Fibroblast of upper back skin (primary cell): ENCODE data around the gene GFOD2.
A peak's percentile ranks its signal among the peaks of the same experiment; 100 is the strongest.

Experiments
- DNase-seq: peaks from one replicate; pipeline ENCODE4 v3.0.0-alpha.2; 2013

The GFOD2 gene

GRCh38 chr16:67668495-67669157, 50.5 kb downstream of the GFOD2 start:
- no peak for DNase-seq

- DNase-seq = peak; percentile 92
These were observed 51.2 kb downstream of the GFOD2 start for GRCh38 chr16:67667817-67668494.

DNA sequence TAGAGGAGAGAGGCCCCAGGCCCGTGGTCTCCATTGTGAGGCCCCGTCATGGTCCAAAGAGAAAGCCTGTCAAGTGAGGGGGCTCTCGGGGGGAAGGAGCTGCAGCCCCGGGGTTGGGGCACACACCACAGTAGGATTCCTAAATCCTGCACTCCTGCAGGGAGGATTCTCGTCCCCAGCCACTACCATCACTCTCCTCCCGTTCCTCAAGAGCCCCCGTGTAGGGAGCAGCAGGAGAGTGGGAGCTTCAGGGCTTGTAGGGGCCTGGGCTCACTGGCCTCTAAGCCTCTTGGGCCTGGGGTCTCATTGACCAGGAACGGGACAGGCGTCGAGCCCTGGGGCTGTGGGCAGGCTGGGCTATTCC, 51.7 kb downstream of the GFOD2 start:
- DNase-seq = no peak

- peak; percentile 72 for DNase-seq
These were observed 52.3 kb downstream of the GFOD2 start, which contains the start of the genes C16orf86 and ENKD1 for GRCh38 chr16:67666559-67667452. C16orf86 (plus strand) TSS chr16:67666814; CDS start chr16:67666971, 157 bp downstream. ENKD1 (minus strand) TSS chr16:67666750; CDS start chr16:67666442, 308 bp downstream.

- DNase-seq = no peak
These were observed 53.0 kb downstream of the GFOD2 start for GRCh38 chr16:67666032-67666551.

GRCh38 chr16:67665598-67665997, 53.5 kb downstream of the GFOD2 start:
- DNase-seq = no peak

DNA sequence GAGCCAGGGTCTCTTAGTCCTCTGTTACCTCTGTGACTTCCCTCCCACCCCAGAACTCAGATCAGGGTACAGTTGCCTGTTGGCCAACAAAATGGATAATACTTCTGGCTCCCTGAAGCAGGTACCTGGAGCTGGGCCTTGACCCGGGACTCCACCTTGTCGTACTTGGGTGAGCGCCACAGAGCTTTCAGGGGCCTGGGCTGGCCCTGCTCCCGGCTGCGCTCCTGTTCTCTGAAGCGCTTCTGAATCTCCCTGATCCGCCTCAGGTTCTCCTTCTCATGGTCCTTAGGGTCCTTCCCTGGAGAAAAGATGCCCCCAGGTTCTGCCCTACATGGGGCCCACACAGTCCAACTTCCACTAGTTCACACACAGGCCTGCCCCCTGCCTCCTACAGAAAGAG, 54.2 kb downstream of the GFOD2 start:
- no peak for DNase-seq

DNA sequence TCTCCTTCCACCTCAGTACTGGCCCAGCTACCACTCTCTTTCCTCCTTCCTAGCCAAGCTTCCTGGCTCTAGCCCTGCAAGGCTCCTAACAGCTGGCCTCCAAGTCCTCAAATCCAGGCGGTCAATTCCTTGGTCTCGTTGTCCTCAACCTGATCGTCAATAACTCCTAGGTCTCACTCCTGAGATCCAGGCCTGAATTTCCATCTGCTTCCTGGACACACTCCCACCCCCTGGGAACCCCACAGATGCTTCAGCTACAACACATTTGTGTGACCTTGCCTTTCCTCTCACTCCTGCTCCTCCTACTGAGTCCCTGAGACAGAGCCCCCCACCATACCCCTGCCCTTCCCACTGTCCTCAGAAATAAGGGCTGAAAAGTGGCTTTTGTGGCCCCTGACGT, 54.9 kb downstream of the GFOD2 start:
- no peak for DNase-seq

- no peak for DNase-seq
These were observed 55.3 kb downstream of the GFOD2 start for GRCh38 chr16:67663877-67664222.

- DNase-seq = no peak
These were observed 55.8 kb downstream of the GFOD2 start for GRCh38 chr16:67663151-67663876.

DNA sequence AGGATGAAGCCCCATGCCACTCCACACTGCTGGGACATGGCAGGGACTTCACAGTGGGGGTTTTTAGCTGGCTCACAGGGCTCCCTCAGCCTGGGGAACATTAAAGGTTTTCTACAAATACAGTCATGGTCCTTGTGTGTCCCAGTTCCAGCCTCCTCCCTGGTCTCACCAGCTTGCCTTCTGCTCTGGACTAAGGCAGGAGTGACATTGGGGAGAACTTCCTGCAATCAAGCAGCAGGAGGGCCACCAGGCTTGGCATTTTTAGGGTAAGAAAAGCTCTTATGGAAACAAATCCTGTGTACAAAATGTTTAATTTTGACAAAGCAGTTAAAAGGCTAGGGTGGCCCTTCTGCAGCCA, 56.5 kb downstream of the GFOD2 start:
- no peak for DNase-seq

DNA sequence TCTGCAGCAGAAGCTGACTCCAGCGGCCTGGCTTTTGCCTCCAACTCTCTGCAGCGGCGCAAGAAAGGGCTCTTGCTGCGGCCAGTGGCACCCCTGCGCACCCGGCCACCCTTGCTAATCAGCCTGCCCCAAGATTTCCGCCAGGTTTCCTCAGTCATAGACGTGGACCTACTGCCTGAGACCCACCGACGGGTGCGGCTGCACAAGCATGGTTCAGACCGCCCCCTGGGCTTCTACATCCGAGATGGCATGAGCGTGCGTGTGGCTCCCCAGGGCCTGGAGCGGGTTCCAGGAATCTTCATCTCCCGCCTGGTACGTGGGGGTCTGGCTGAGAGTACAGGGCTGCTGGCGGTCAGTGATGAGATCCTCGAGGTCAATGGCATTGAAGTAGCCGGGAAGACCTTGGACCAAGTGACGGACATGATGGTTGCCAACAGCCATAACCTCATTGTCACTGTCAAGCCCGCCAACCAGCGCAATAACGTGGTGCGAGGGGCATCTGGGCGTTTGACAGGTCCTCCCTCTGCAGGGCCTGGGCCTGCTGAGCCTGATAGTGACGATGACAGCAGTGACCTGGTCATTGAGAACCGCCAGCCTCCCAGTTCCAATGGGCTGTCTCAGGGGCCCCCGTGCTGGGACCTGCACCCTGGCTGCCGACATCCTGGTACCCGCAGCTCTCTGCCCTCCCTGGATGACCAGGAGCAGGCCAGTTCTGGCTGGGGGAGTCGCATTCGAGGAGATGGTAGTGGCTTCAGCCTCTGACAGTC, 57.0 kb downstream of the GFOD2 start:
- no peak for DNase-seq

- peak; percentile 20 for DNase-seq
These were observed 57.9 kb downstream of the GFOD2 start for GRCh38 chr16:67661101-67661761.

- peak; percentile 97 for DNase-seq
These were observed 58.5 kb downstream of the GFOD2 start, which contains the start of gene PARD6A for GRCh38 chr16:67660564-67661028. PARD6A (plus strand) TSS chr16:67660960; CDS start chr16:67661039, 79 bp downstream.

DNA sequence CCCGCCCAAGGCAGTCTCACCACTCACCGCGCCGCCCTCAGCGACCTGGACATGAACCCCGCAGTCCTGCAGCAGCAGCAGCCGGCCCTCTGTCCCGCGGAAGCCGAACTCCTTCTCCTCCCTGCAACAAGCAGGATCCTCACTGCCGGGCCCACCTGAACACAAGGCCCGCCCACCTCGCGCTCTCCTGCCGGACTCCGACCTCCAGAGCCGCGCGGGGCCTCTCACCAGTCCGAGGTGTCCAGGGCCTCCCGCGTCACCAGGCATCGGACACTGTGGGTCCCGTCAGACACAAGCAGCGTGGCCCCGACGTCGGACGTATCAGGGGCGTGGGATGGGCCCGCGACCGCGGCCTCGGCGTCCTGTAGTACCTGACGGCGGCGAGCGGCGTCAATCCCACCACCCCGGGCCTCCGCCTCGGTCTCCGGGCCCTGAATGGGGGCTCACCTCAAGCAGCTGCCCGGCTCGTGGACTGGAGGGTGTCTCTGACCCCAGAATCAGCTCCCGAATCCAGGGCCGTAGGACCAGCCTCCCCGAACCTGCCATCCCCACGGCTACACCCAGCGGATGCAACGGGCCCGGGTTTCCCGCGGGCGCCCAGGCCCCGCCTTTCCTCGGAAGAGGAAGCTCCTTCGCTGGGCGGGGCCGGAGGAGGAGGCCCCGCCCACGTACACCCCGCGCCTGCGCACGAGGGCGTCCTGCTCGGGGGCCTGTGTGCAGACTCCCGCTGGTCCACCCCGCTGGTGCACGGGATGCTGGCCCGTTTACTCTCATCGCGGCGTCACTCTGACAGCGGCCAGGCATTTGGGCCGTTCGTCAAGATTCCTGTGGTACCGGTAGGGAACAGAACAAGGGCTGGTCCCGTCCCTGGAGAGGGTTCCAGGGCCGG, 59.2 kb downstream of the GFOD2 start, which contains the start of gene ACD:
ACD (minus strand) TSS at position 586 of the 889 bp plus-strand sequence; CDS start at position 546, 40 bp downstream.
- DNase-seq = peak; percentile 87

DNA sequence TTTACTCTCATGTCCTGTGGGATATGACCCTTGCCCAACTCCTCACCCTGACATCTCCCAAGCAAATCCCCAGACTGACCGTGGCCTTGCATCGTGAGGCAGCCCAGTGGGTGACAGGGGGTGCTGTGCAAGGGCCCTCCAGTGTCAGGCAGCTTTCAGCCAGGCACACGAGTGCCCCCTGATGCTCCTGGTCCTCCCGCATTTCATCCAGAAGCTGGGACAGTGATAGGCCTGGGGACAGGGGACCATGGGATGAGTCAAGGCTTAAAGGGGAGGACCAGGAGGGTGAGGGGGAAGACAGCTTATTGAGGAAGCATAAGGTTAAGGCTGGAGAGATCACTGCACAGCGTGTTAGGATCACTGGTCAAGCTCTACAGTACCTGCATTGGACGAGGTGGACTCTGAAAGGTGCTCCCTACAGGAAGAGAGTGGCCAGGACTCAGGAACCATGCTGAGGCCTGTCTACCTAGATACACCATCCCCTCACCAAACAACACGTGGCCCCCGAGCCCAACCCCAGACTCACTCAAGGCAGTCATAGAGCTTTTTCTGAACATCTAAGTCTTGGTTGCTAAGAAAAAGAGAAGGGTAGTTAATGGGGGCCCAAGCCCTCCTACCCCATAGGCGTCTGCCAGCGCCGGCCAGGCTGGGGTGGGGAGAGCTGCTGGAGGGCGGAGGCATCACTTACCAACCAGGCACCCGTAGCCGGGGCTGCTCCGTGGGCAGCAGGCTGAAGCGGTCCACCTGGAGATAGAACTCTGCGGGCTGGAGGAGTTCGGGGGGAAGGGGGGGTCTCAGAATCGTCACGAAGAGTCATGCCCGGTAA, 60.1 kb downstream of the GFOD2 start:
- no peak for DNase-seq

- DNase-seq = no peak
These were observed 61.2 kb downstream of the GFOD2 start for GRCh38 chr16:67657751-67658518.

DNA sequence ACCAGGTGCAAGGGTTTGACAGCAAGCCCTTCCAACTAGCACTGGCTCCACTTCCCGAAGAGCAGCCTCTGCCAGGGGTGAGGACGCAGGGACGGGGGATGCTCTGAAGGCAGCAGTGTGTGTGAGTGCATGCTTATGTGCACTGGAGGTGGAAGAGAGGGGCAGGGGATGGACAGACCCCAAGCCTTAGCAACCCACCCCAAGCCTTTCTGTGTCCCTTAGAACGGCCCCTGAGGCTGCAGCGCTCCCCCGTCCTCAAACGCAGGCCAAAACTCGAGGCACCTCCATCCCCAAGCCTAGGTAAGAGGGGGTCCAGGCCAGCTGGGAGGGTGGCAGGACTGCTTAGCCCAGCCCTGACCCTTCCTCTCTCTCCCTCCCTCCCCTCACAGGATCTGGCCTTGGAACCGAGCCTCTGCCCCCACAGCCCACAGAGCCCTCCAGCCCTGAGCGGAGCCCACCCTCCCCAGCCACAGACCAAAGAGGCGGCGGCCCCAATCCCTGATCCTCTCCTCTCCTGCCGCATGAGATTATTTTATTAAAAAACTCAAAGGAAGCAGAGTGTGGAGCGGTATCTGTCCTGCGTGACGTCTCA, 62.0 kb downstream of the GFOD2 start:
- DNase-seq = no peak
